GM18951 (cell line): ENCODE measurements around the gene CD38.
"Not testable (repeated sequence)": the region's sequence is repeated elsewhere in the genome, so short reads cannot be mapped to it uniquely, and the experiment has no call there.

Experiments
- POLR2A ChIP-seq: IDR thresholded peaks from 4 replicates; pipeline ENCODE4 v1.6.1; 2011; ENCODE audit warnings: mild to moderate bottlenecking; ENCODE audit not compliant: insufficient read length, insufficient read depth; ENCODE audit errors: extremely low read depth
- in situ Hi-C: fragments of 300-500 bp; cut with MboI; formaldehyde crosslinking; loops from one replicate; pipeline ENCODE4 v1.12.0; 2022; ENCODE audit warnings: low sequenced_read_pairs, mixed read lengths, inconsistent platforms; ENCODE audit not compliant: unreplicated experiment

The CD38 gene

GRCh38 chr4:15778289-15779241, at the start of gene CD38:
Gene CD38, plus strand, starts transcription at chr4:15778328. Its CDS starts 87 bp downstream, at chr4:15778415.
- peak; percentile 85 for TF ChIP-seq POLR2A
- in situ Hi-C loops: no loop called here

GRCh38 chr4:15729910-15730533, 48.1 kb upstream of the CD38 start:
- TF ChIP-seq POLR2A: no peak
- in situ Hi-C loops: loop anchor here (10.0 kb wide), 1 partner anchor 145 kb away; no protein-coding TSS in a partner anchor

GRCh38 chr4:15733061-15733460, 45.1 kb upstream of the CD38 start:
- in situ Hi-C loops: not testable (repeated sequence)

DNA sequence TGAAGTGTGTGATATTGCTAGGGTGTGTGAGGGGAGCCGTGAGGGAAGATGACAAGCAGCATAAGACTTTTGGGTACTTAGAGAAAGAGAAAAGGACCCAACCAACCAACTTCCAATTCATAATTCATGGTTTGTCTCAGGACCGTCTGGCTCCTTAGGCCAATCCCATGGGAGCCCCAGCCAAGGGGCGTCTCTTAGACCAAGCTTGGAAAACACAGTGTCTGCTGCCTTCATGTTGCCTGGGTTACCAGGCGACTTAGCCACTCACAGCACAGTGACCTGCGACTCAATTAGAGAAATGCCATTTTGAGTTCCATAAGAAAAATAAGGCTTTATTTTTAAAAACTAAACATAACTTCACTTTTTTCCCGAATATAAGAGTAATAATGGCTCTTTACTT, 42.6 kb upstream of the CD38 start:
- in situ Hi-C loops: no loop called here
- no peak for TF ChIP-seq POLR2A

- no peak for TF ChIP-seq POLR2A
- in situ Hi-C loops: no loop called here
These were observed 41.5 kb upstream of the CD38 start for GRCh38 chr4:15736514-15737050.

GRCh38 chr4:15737255-15737654, 40.9 kb upstream of the CD38 start:
- no peak for TF ChIP-seq POLR2A
- in situ Hi-C loops: no loop called here

DNA sequence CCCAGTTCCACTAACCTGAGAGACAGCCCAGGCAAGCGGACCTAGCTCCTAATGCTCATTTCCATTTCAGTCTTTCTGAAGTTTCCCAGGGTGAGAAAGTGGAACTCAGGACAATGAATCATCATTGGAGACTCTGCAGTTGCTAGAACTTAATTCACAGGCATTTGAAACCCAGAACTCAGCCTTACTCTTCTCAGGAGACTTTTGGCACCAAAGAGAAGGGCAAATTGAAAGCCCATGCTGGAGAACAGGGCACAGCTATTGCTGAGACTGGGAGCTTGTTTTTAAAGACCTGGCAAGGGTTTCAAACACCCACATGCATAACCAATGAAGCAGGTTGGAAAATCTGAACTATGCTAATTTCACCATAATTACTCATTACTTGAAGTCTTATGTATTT, 39.3 kb upstream of the CD38 start:
- no peak for TF ChIP-seq POLR2A
- in situ Hi-C loops: no loop called here

- no peak for TF ChIP-seq POLR2A
- in situ Hi-C loops: no loop called here
These were observed 37.2 kb upstream of the CD38 start for GRCh38 chr4:15740764-15741404.

- no peak for TF ChIP-seq POLR2A
- in situ Hi-C loops: no loop called here
These were observed 36.0 kb upstream of the CD38 start for GRCh38 chr4:15742083-15742582.

- in situ Hi-C loops: no loop called here
- TF ChIP-seq POLR2A: no peak
These were observed 35.5 kb upstream of the CD38 start for GRCh38 chr4:15742637-15743036.

- in situ Hi-C loops: no loop called here
- TF ChIP-seq POLR2A: no peak
These were observed 34.0 kb upstream of the CD38 start for GRCh38 chr4:15744016-15744545.

DNA sequence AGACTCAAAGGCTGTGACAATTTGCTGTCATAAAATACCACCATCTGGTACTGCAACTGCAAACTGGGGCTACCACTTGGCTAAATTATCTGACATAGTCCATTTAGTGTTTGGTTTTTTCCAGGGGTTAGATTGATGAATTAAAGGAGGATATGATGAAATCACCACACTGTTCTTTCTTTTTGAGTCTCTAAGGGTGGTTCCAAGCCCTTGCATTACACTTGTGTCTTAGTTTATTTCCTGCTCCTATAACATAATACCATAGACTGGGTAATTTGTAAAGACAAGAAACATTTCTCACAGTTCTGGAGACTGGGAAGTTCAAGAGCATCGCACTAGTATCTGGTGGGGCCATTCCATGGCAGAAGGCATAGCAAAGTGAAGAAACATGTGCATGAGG, 32.0 kb upstream of the CD38 start:
- in situ Hi-C loops: no loop called here
- TF ChIP-seq POLR2A: no peak

- no peak for TF ChIP-seq POLR2A
- in situ Hi-C loops: no loop called here
These were observed 29.1 kb upstream of the CD38 start for GRCh38 chr4:15749001-15749400.
